GM23338 (cell line): ENCODE measurements around the gene OGA. TPM values are rescaled to one million over a fixed set of nuclear protein-coding genes. Genes with fewer than 3 reads are reported as not detected.

Experiments
- ATAC-seq: fragments of 200-7000 bp; cut with Tn5 transposase; 3 replicates; pipeline ENCODE4 v1.9.1; 2020
- DNase-seq: peaks from one replicate; pipeline ENCODE4 v3.0.0-alpha.2; 2015; ENCODE audit warnings: low spot score
- H2AFZ ChIP-seq: fragments of 200-600 bp; sonication (generic); 2 replicates; pipeline ENCODE4 v1.8.0; 2016; ENCODE audit warnings: antibody characterized with exemption, mild to moderate bottlenecking, moderate library complexity
- H3F3A ChIP-seq: fragments of 200-600 bp; sonication (generic); replicated peaks from 2 replicates; pipeline ENCODE4 v1.8.0; 2017; ENCODE audit warnings: antibody characterized with exemption, mixed run types, low read depth
- H3K27ac ChIP-seq: fragments of 200-600 bp; sonication (generic); 2 replicates; pipeline ENCODE4 v1.6.1; 2016; ENCODE audit warnings: low read depth
- H3K27me3 ChIP-seq: fragments of 200-600 bp; sonication (generic); 2 replicates; pipeline ENCODE4 v1.8.0; 2016; ENCODE audit warnings: mild to moderate bottlenecking, mixed run types, moderate library complexity; ENCODE audit not compliant: insufficient read depth
- H3K36me3 ChIP-seq: fragments of 200-600 bp; sonication (generic); 2 replicates; pipeline ENCODE4 v1.8.0; 2016; ENCODE audit warnings: mild to moderate bottlenecking; ENCODE audit not compliant: insufficient read depth
- H3K4me1 ChIP-seq: fragments of 200-600 bp; sonication (generic); 2 replicates; pipeline ENCODE4 v1.8.0; 2016; ENCODE audit warnings: mild to moderate bottlenecking, moderate library complexity; ENCODE audit not compliant: insufficient read depth
- H3K4me2 ChIP-seq: fragments of 200-600 bp; sonication (generic); 2 replicates; pipeline ENCODE4 v1.7.1; 2017; ENCODE audit warnings: mixed run types
- H3K4me3 ChIP-seq: fragments of 200-600 bp; sonication (generic); 2 replicates; pipeline ENCODE4 v1.6.1; 2016; ENCODE audit warnings: mixed run types
- H3K79me2 ChIP-seq: fragments of 200-600 bp; sonication (generic); replicated peaks from 2 replicates; pipeline ENCODE4 v1.8.0; 2017; ENCODE audit warnings: mild to moderate bottlenecking; ENCODE audit not compliant: insufficient read depth
- H3K9me2 ChIP-seq: fragments of 200-600 bp; sonication (generic); 2 replicates; pipeline ENCODE4 v1.8.0; 2017; ENCODE audit not compliant: insufficient read depth
- H4K20me1 ChIP-seq: fragments of 200-600 bp; sonication (generic); replicated peaks from 2 replicates; pipeline ENCODE4 v1.8.0; 2017; ENCODE audit warnings: mild to moderate bottlenecking; ENCODE audit not compliant: insufficient read depth
- H3K27ac Mint-ChIP-seq: 2 replicates; pipeline ENCODE4 v1.8.0; 2020; ENCODE audit warnings: inconsistent platforms, mild to moderate bottlenecking, moderate library complexity, mixed read lengths
- H3K27me3 Mint-ChIP-seq: 3 replicates; pipeline ENCODE4 v1.8.0; 2022; ENCODE audit warnings: low read depth, mild to moderate bottlenecking, moderate library complexity, mixed read lengths, inconsistent platforms; ENCODE audit not compliant: insufficient read depth, poor library complexity
- H3K36me3 Mint-ChIP-seq: 3 replicates; pipeline ENCODE4 v1.8.0; 2021; ENCODE audit warnings: low read depth, mild to moderate bottlenecking, inconsistent platforms, moderate library complexity, mixed read lengths
- H3K4me1 Mint-ChIP-seq: 3 replicates; pipeline ENCODE4 v1.8.0; 2020; ENCODE audit warnings: mild to moderate bottlenecking, inconsistent platforms, mixed read lengths
- H3K4me3 Mint-ChIP-seq: 3 replicates; pipeline ENCODE4 v1.8.0; 2021; ENCODE audit warnings: moderate library complexity, mild to moderate bottlenecking, inconsistent platforms, mixed read lengths
- H3K9me3 Mint-ChIP-seq: 3 replicates; pipeline ENCODE4 v1.8.0; 2020; ENCODE audit warnings: moderate library complexity, mild to moderate bottlenecking, inconsistent platforms, mixed read lengths
- CREB1 ChIP-seq: fragments of 250-450 bp; sonication (Bioruptor Pico); IDR thresholded peaks from 2 replicates; pipeline ENCODE4 v1.5.0; 2020; ENCODE audit warnings: low read depth, mild to moderate bottlenecking, moderate library complexity
- CTCF ChIP-seq, 2 experiments: fragments of 200-600 bp in 1 of 2; sonication (generic) in 1 of 2; conservative IDR thresholded peaks; 2 replicates each; pipeline versions ENCODE4 v1.5.1 to v1.6.1; 2016 to 2017; ENCODE audit warnings: antibody characterized with exemption in 2 of 2, low read depth in 2 of 2, mild to moderate bottlenecking in 2 of 2, moderate library complexity in 1 of 2
- EZH2 ChIP-seq: fragments of 200-600 bp; sonication (generic); IDR thresholded peaks from one replicate; pipeline ENCODE4 v1.8.0; 2017; ENCODE audit warnings: antibody characterized with exemption, mild to moderate bottlenecking, low read depth; ENCODE audit not compliant: unreplicated experiment
- EZH2phosphoT487 ChIP-seq: fragments of 200-600 bp; sonication (generic); IDR thresholded peaks from one replicate; pipeline ENCODE4 v1.8.1; 2018; ENCODE audit warnings: antibody characterized with exemption; ENCODE audit not compliant: unreplicated experiment
- JUNB ChIP-seq: IDR thresholded peaks from one replicate; pipeline ENCODE4 v1.6.1; 2016; ENCODE audit warnings: antibody characterized with exemption; ENCODE audit not compliant: unreplicated experiment
- NANOG ChIP-seq: IDR thresholded peaks from 2 replicates; pipeline ENCODE4 v1.6.1; 2016; ENCODE audit warnings: antibody characterized with exemption, borderline replicate concordance
- POLR2AphosphoS5 ChIP-seq: IDR thresholded peaks from 2 replicates; pipeline ENCODE4 v1.6.1; 2016; ENCODE audit warnings: antibody characterized with exemption, low read depth
- REST ChIP-seq: IDR thresholded peaks from one replicate; pipeline ENCODE4 v1.6.1; 2018; ENCODE audit warnings: antibody characterized with exemption; ENCODE audit not compliant: unreplicated experiment
- STAT1 ChIP-seq: IDR thresholded peaks from one replicate; pipeline ENCODE4 v1.6.1; 2016; ENCODE audit warnings: antibody characterized with exemption; ENCODE audit not compliant: unreplicated experiment
- ZNF114 ChIP-seq: fragments of 250-450 bp; sonication (Bioruptor Pico); IDR thresholded peaks from 2 replicates; pipeline ENCODE4 v1.5.0; 2020; ENCODE audit warnings: mild to moderate bottlenecking, moderate library complexity
- ZNF331 ChIP-seq: fragments of 250-450 bp; sonication (Bioruptor Pico); IDR thresholded peaks from 2 replicates; pipeline ENCODE4 v1.5.0; 2020; ENCODE audit warnings: low read depth, mild to moderate bottlenecking, moderate library complexity
- ZNF462 ChIP-seq: fragments of 250-450 bp; sonication (Bioruptor Pico); IDR thresholded peaks from 2 replicates; pipeline ENCODE4 v1.5.0; 2020; ENCODE audit warnings: mild to moderate bottlenecking, moderate library complexity
- polyA plus RNA-seq: library from polyadenylated mRNA; unstranded; fragments of >200 nt; fragmentation: Nextera tagmentation; extraction: Ambion mirVana; gene quantifications from 2 replicates; pipeline ENCODE4 v1.2.1, GENCODE V29; 2016
- total RNA-seq: library from RNA; depleted of rRNA; stranded (reverse); fragments of >200 nt; shearing (Covaris generic); gene quantifications from 2 replicates; pipeline ENCODE4 v1.2.3, GENCODE V29; 2014

OGA gene
- total and polyA plus RNA-seq, 2 experiments from 2014 or later, result 68.4 to 131 TPM

- Histone ChIP-seq H3K79me2 (no peaks in the 10 kb centered on the region), H3K27ac (no peak overlapping the region), H3F3A (no peaks in the 10 kb centered on the region), H3K4me2 (no peak overlapping the region), H3K4me3 (no peak overlapping the region), H3K4me1 (no peaks in the 10 kb centered on the region), H3K36me3 (no peaks in the 10 kb centered on the region), H3K9me2 (no peaks in the 10 kb centered on the region), H2AFZ (no peak overlapping the region), H4K20me1 (no peaks in the 10 kb centered on the region), H3K27me3 (no peaks in the 10 kb centered on the region)
- no peaks in the 10 kb centered on the region for H3K4me1 Mint-ChIP-seq
- ATAC-seq, result no peak
- no peak overlapping the region for H3K27ac Mint-ChIP-seq
- peaks cover 2% of the 10 kb centered on the region for H3K27me3 Mint-ChIP-seq
- TF ChIP-seq ZNF331 (CRISPR knock-in tag) (no peak), POLR2AphosphoS5 (no peak)
- H3K36me3 Mint-ChIP-seq, result no peaks in the 10 kb centered on the region
- no peak for DNase-seq
- no peak overlapping the region for H3K4me3 Mint-ChIP-seq
- H3K9me3 Mint-ChIP-seq, result no peaks in the 10 kb centered on the region; the same call in 2 of the 3 replicates
Measured at GRCh38 chr10:101867931-101868330, 49.7 kb upstream of the OGA start.

- H3K79me2 ChIP-seq, result no peaks in the 10 kb centered on the region
- H3K4me1 Mint-ChIP-seq, result no peaks in the 10 kb centered on the region
- H3K27ac ChIP-seq, result no peak overlapping the region
- H3K27me3 Mint-ChIP-seq, result peaks cover 2% of the 10 kb centered on the region
- no peak overlapping the region for H3K4me3 Mint-ChIP-seq
- H3K27me3 ChIP-seq, result no peaks in the 10 kb centered on the region
- no peak for DNase-seq
- H4K20me1 ChIP-seq, result no peaks in the 10 kb centered on the region
- ATAC-seq, result no peak
- H3K4me3 ChIP-seq, result no peak overlapping the region
- H3K4me2 ChIP-seq, result no peak overlapping the region
- H3K27ac Mint-ChIP-seq, result no peak overlapping the region
- no peaks in the 10 kb centered on the region for H3K4me1 ChIP-seq
- no peaks in the 10 kb centered on the region for H3K9me2 ChIP-seq
- peaks cover 13% of the 10 kb centered on the region for H3K36me3 Mint-ChIP-seq
- no peak overlapping the region for H2AFZ ChIP-seq
- no peaks in the 10 kb centered on the region for H3F3A ChIP-seq
- H3K9me3 Mint-ChIP-seq, result peaks cover 14% of the 10 kb centered on the region
- no peaks in the 10 kb centered on the region for H3K36me3 ChIP-seq
- no peak for TF ChIP-seq CREB1 (CRISPR knock-in tag)
- TF ChIP-seq EZH2phosphoT487, result no peak
- TF ChIP-seq CTCF (conservative IDR thresholded peaks at IDR 0.05; ENCODE audit: low read depth in 2 of 2), result no peak
- no peak for TF ChIP-seq ZNF114 (CRISPR knock-in tag)
- no peak for TF ChIP-seq NANOG
- no peak for TF ChIP-seq STAT1
- TF ChIP-seq POLR2AphosphoS5, result no peak
- no peak for TF ChIP-seq REST
- no peak for TF ChIP-seq EZH2
- no peak for TF ChIP-seq ZNF462 (CRISPR knock-in tag)
- TF ChIP-seq JUNB, result no peak
- no peak for TF ChIP-seq ZNF331 (CRISPR knock-in tag)
Measured at GRCh38 chr10:101859530-101859929, 41.3 kb upstream of the OGA start.
